ENCODE measurements around the gene TMEM81.

- TF ChIP-seq POLR2A (IDR thresholded peaks at IDR 0.05; ENCODE audit: low read depth, low read length) (no peak), EP300 (IDR thresholded peaks at IDR 0.05; ENCODE audit: borderline replicate concordance in 1 of 2, control insufficient read depth in 1 of 2, low read depth in 2 of 2, low read length in 2 of 2) (no peak), TCF12 (IDR thresholded peaks at IDR 0.05; ENCODE audit: low read depth, low read length) (no peak), NKRF (conservative IDR thresholded peaks at IDR 0.05) (no peak), BRCA1 (IDR thresholded peaks at IDR 0.05; ENCODE audit: low read depth, low read length) (no peak), FOS (IDR thresholded peaks at IDR 0.05; ENCODE audit: borderline replicate concordance, extremely low read depth, insufficient read length) (no peak), SP1 (IDR thresholded peaks at IDR 0.05; ENCODE audit: low read depth, low read length) (no peak), CTCF (IDR thresholded peaks at IDR 0.05 in 2 of 3, conservative IDR thresholded peaks at IDR 0.05 in 1 of 3; ENCODE audit: control insufficient read depth in 2 of 3, extremely low read depth in 1 of 3, insufficient read depth in 1 of 3, low read depth in 3 of 3, low read length in 3 of 3) (no peak), RCOR1 (conservative IDR thresholded peaks at IDR 0.05; ENCODE audit: low read depth, low read length) (no peak), PAX5 (IDR thresholded peaks at IDR 0.05; ENCODE audit: borderline replicate concordance, low read depth, low read length) (no peak), CBX5 (IDR thresholded peaks at IDR 0.05; ENCODE audit: low read depth) (no peak), TAF1 (IDR thresholded peaks at IDR 0.05; ENCODE audit: borderline replicate concordance, low read depth, low read length) (no peak), ZBED1 (IDR thresholded peaks at IDR 0.05; ENCODE audit: borderline replicate concordance) (no peak), CHD4 (IDR thresholded peaks at IDR 0.05) (no peak)
These were observed 40.4 kb downstream of the TMEM81 start for GRCh38 chr1:205043866-205044265.

Measured in GM12878 (cell line).